ENCODE results near the gene TNS4.
A peak's percentile ranks its signal among the peaks of the same experiment; 100 is the strongest.

Gene TNS4

DNA sequence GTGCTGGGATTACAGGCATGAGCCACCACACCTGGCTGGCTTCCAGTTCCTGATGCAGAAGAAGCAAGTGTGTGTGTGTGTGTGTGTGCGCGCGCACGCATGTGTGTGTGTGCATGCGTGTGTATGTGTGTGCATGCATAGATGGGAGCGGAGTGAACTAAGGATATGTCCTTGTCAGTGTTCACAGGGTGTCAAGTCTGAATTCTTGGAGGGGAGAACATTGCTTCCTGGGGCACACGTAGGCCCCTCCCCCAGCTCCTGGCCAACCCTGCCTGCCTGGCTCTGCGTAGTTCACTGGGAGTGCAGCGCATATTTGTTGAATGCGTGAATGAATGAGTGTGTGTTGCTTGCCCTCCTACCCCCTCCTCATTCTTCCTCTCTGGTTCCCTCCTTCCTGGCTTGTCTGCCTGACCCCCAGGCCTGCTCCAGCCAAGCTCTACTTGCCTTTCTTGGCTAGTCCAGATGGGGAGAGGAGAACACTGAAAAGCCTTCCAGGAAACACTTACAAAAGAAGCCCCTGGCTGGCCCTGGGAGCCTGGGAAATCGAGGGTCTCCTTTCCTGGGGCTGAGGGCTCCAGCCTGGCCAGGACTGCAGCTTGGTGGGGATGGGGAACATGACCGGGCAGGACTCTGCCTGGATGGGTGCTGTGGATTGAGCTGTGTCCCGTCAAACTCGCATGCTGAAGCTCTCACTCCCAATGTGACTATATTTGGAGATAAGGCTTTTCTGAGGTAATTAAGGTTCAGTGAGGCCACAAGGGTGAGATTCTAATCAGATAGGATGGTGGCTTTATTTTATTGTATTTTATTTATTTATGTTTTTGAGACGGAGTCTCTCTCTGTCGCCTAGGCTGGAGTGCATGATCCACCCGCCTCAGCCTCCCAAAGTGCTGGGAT, 30.2 kb downstream of the TNS4 start:
- no peak for DNase-seq

- no peak for DNase-seq
Measured at GRCh38 chr17:40469805-40470675, 31.4 kb downstream of the TNS4 start.

- DNase-seq, result no peak
Measured at GRCh38 chr17:40468560-40468959, 32.9 kb downstream of the TNS4 start.

GRCh38 chr17:40467281-40467867, 34.0 kb downstream of the TNS4 start:
- DNase-seq, result no peak

- DNase-seq, result no peak
Measured at GRCh38 chr17:40466298-40466971, 35.0 kb downstream of the TNS4 start.

- no peak for DNase-seq
Measured at GRCh38 chr17:40464392-40464855, 37.0 kb downstream of the TNS4 start.

DNA sequence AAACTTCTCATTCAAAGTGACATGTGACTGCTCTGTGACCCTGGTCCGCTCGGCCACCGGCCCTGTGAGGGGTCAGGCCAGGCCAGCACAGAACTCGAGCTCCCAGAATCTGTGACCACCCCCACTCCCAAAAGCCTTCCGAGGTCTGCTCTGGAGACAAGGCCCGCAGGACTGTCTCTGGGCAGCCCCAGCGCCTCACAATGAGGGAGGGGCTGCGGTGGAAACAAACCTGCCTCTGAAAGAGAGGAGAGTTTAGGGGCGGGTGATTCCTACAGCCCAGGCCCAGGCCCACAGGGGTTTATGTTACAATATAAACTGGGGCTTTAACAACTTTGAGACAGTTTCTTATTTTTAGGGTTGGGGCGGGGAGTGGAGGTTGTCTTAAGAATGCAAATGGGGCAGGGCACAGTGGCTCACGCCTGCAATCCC, 38.3 kb downstream of the TNS4 start:
- no peak for DNase-seq

DNA sequence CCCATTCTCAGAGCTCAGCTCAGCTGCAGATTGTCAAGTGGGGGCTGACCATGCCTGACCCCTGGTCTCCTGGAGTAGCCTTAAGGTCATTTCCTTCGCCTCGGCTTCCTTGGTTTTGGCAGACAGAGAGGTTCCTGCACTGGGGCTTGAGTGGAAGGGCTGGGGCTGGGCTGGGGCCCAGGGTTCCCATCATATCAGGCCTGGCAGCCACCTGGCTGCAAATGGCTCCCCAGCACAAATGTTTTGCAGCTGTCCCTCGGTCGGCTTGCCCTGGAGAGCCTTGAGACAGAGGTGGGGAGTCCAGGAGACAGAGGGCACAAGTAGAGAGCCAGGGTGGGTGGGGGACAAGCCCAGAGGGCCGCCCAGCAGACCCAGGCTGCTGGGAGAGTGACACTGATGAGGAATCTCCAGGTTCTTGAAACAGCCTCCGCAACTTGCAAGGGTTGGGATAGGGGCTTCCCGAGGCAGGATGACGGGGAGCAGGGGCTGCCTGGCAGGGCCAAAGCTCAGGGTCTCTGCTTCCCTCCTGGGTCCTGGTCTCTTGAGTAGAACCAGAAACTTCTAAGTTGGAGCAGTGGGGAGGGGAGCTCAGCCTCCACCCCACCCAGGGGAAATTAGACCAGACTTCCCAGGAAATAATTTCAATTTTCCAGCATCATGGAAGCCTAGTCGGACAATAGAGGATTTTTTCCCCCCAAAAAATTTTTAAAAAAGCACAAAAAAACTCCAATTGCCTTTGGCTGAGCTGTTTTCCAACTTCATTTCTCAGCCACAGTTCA, 38.9 kb downstream of the TNS4 start:
- no peak for DNase-seq

DNA sequence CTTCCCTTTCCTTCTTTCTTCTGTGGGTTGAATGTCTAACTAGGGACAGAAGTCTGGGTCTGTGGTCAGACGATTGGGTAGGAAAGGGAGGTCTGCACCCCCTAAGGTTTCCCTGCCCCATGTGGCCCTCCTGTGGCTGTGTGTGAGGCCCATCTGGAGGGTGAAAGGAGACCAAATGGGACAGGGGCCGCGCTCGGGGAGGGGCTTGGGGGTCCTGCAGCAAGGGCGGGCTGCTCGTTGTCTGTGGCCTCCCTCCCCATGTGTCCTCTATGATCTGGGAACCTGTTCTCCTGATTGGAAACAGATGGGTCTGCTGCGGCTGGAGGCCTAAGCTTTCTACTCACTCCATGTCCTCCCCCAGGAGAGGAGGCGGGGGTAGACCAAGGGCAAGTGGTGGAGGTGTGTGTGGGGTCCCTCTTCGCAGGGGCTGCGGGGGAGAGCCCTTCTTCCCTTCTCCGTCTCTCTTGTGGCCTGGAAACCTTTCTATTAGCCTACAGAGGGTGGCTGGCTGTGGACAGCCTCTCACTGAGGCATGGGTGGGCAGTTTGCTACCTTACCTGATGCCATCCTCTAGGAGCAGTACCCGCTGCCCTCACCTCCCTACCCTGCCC, 39.6 kb downstream of the TNS4 start:
- no peak for DNase-seq

- DNase-seq, result no peak
Measured at GRCh38 chr17:40460968-40461731, 40.3 kb downstream of the TNS4 start.

GRCh38 chr17:40460604-40460967, 40.8 kb downstream of the TNS4 start:
- no peak for DNase-seq

DNA sequence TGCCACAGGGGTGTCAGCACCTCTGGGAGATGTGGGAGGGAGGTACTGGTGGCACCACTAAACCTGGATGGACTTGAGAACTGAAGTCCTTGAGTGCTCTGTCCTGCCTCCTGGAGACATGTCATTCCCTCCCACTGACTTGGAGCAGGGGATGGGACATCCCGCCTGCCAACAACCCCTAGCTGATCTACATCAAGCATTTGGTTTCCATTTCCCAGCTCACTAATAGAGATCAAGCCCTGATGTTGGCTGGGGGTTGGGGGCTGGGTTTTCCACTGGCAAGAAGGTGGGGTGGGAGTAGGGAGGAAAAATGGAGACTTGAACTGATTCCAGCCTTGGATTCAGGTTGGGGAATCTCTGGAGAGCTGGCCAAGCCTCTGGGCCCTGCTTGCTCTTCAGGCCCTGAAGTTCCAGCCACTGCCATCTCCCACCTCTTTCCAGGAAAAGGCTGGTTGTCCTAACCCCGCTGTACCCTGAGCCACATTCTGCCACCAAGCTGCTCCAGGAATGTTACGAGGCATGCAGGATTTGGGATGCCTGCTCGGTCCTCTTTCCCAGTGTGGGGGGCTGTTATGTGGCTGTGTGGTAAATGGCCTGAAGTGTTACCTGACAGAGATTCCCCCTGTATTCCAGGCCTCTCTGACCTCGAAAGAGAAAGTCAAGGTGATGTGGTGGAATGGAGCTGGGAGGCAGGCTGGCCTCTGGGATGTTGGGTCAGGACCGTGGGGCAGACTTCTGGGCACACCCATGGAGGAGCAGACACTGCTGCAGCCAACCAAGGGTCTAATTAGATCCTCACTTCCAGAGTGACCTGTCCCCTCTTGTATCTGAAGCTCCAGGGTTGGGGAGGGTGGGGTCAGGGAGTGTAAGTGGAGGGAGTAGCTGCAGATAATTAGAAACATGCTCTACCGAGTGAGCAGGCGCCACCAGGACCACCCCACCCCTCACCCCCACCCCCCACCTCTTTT, 41.5 kb downstream of the TNS4 start:
- peak; percentile 32 for DNase-seq

- no peak for DNase-seq
Measured at GRCh38 chr17:40458851-40459482, 42.5 kb downstream of the TNS4 start.

DNA sequence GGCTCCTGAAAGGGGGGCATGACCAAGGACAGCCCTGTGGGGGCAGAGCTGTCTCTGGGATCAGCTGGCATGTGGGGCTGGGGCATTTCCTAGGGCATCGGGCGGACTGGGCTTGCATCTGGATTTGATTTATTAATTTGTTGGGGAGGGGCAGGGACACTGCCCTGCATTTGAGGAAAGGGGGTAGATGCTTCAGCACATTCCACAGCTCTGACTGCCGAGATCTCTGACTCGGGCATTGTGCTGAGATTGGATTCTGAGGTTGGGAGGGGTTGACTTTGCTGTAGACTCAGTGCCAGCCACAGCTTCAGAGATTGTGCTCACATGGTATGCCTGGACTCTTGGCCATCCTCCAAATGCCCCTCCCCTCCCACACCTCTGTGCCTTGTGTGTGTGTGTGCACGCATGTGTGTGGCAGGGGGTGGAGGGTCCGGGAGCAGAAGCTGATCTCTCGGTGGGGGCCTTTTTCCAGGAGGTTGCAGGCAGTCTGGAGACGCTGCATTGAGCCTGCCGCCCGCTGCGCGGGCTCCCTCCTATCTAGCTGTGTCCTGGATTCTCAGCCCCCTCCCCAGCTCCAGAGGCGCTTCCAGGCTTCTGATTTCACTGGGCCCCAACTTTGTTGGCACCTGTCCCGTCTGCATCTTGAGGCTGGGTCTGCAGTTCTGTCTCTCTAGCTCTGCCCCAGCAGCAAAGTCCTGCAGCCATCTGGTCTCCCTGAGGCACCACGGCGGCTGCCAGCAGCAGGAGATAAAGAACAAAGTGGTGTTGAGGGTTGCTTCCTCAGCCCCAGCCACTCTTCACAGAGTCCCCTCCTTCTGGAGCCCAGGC, 43.2 kb downstream of the TNS4 start:
- peak; percentile 89 for DNase-seq

GRCh38 chr17:40457369-40457768, 44.1 kb downstream of the TNS4 start:
- DNase-seq, result no peak

- no peak for DNase-seq
Measured at GRCh38 chr17:40456396-40456951, 44.9 kb downstream of the TNS4 start.

GRCh38 chr17:40454613-40454995, 46.8 kb downstream of the TNS4 start:
- DNase-seq, result no peak

Data from DMS 273 treated with DMSO at 0.1 percent for 48 hours (cell line).